Suppressor macrophage treated with lipopolysaccharide for 1 hour (primary cell): ENCODE data around the gene MSANTD2.

ENCODE experiments used
- DNase-seq, 3 donors: peaks; one replicate each; pipeline ENCODE4 v3.0.0-alpha.2; 2020 to 2022

The MSANTD2 gene

DNA sequence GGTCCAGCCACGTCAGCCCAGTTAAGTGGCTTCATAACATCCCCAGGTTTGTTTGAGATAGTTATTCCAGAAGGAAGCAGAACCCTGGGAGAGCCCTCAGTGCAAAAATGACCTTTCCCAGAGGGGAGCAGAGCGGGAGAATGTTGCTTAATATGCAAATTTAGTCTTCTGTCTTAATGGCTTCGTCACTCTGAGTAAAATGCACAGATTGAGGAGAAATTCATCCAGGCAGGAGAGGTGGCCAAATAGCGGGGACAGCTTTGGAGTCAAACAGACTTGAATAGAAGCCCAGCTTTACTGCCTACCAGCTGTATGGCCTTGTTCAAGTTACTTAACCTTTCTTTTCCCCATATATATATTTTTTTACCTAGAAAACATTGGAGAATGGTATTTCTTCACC is 72.7 kb downstream of the MSANTD2 start:
- no peak for DNase-seq

DNA sequence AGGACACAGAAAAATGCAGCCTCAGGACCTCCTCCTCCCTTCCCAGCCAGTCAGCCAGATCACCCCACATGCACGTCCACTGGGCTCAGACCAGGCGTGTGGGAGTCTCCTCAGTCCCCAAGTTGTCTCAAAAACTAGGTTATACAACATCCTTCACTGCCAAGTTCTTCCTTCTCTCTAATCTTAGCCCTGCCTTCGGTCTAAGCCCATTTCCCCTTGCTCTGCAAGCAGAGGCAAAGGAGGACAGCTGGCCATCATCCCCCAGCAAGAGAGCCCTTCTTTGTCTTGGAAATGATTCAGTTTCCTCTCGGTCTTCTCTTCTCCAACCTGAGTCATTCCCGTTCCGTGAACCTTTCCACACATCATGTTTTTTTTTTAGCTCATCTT is 74.5 kb downstream of the MSANTD2 start:
- DNase-seq = peak in 2 of 3 donors; percentile 51 to 66

GRCh38 chr11:124724979-124725718 is 75.1 kb downstream of the MSANTD2 start:
- DNase-seq = no peak

GRCh38 chr11:124722176-124722575 is 78.0 kb downstream of the MSANTD2 start:
- DNase-seq = no peak

DNA sequence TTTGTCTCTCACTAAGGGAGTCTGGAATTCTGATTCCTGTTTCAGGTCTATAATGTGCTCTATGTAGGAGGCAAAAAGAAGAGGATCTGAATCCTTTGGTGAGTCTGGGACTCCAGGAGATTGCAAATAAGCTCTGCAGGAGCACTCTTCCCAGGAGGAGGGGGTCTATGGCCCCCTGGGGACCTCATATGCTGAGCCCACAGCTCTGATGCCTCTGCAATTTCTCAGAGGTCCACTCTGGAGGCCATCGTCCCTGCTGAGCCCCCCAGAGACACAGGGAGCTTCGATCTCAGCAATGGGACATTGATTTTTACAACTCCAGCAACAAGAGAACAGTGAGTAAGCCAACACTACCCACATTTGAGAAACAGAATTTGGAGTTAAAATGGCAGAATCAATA is 80.7 kb downstream of the MSANTD2 start:
- DNase-seq = no peak

GRCh38 chr11:124718801-124719200 is 81.4 kb downstream of the MSANTD2 start:
- no peak for DNase-seq

DNA sequence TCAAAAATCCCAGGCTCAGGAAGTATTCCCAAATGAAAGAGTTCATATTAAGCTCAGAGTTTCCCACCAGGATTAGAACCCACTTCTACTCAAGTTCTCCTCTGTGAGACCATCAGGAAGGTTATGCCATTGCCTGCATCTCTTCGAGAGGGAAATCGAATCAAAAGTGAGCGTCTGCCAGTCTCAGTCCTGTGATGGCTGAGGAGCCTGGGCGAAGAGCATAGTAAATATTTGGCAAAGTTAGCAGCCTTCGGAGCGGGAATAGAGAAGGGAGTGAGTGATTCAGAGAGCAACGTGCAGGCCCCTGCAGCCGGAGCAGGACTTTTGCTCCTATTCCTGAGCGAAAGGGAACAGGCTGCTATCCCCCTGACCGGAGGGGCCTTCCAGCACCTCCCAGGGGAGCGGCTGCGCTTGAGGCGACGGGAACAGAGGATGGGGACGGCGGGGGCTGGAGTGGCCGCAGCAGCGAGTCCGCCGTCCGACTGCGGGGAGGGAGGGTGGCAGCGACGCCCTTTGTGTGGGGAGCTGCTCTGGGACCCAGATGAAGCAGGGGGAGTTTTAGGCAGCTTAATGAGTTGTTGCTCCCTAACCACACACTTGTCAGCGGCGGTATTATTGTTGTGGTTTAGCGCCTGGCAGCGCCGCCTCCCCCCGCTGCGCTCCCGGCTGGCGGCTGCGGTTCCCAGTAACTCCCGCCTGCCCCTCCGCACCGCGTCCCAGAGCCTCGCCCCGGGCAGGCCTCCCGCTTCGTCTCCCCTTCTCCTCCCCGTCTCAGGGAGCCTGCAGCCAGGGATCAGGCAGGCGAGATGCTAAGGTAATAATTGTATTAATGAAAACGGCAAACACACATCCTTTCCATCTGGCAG is 82.2 kb downstream of the MSANTD2 start:
- no peak for DNase-seq

- DNase-seq = no peak
Measured at GRCh38 chr11:124717421-124717785, 82.8 kb downstream of the MSANTD2 start.

DNA sequence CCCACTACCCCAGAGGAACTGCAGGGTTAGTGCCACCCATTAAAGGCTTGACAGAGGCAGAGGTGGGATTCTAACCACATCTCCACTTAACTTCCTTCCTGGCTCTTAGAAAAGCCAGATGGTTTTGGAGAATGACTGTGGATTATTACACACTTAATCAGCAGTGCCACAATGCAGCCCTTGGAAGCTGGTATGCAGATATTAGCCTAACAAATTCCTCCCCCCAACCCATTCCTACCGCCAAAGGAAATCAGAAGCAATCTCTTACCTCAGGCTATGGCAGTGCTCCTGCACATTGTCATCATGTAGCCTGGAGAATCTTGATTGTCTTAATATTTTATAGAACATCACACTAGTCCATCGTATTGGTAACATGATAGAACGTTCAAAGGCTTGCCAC is 83.6 kb downstream of the MSANTD2 start:
- no peak for DNase-seq
